ENCODE data around the gene TNFRSF17.

Gene TNFRSF17

DNA sequence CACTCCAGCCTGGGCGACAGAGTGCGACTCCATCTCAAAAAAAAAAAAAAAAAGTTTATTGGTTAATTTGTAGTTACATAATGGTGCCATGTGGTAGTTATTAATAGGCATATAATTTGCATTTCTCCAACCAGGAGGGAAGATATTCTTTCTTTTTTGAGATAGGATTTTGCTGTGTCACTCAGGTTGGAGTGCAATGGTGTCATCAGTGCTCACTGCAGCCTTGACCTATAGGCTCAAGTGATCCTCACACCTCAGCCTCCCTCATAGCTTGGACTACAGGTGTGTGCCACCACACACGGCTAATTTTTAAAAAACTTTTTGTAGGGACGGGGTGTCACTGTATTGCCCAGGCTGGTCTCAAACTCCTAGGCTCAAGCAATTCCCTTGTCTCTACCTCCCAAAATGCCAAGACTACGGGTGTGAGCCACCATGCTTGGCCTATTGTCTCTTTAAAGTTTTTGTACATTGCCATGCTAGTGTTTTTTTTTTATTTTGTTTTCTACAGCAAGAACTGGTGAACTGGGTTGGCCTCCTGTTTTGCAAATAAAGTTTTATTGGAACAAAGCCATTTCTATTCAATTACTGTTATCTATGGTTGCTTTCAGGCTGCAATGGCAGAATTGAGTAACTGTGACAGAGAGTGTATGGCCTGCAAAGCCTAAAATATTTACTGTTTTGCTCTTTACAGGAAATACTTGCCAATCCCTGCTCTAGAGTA, 23.4 kb downstream of the TNFRSF17 start:
- DNase-seq (ENCODE audit: low read depth, low spot score), result no peak
- no CpG with 5 or more reads among the region's 5 CpGs for WGBS (ENCODE audit: insufficient coverage, insufficient read length)
- H3K36me3 ChIP-seq (ENCODE audit: control insufficient read depth, insufficient read depth, low read length), result no peaks in the 10 kb centered on the region
- H3K9me3 ChIP-seq (ENCODE audit: control insufficient read depth, insufficient read depth, low read length), result no peaks in the 10 kb centered on the region
- H3K4me1 ChIP-seq (ENCODE audit: control insufficient read depth, insufficient read depth, low read length), result no peaks in the 10 kb centered on the region
- no peak overlapping the region for H3K27ac ChIP-seq (ENCODE audit: low read length)
- no peaks in the 10 kb centered on the region for H3K27me3 ChIP-seq (ENCODE audit: control insufficient read depth, insufficient read depth, low read length)
- no peak overlapping the region for H3K4me3 ChIP-seq (ENCODE audit: low read length)

DNA sequence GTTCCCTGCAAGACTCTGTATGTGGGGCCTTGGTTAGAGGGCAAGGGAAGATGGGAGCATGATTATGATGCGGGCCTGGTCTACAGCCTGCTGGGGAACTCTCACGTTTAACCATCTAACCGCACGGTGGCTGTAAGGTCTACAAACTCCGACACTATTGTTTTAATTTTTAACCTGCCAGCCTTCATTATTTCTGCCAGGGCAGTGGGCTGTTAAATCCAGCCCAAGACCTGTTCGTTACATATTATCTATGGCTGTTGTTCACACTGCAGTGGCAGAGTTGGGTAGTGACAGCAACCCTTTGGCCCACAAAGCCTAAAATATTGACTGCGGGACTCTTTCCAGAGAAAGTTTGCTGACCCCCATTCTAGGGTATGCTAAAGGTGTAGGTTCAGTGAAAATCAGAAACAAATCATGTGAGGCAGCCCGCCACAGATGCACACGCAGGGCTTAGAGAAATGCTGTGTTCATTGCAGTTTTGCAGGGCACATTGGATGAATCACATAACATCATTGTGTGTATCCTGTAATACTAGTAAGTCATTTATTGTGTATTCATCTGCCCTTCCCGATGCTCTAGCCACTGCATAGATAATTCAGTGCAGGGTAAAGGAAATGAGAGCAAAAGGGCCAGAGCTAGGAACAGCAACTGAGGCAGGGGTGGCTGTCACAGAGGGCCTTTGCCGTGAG, 25.8 kb downstream of the TNFRSF17 start:
- DNase-seq (ENCODE audit: low read depth, low spot score), result no peak
- no peaks in the 10 kb centered on the region for H3K36me3 ChIP-seq (ENCODE audit: control insufficient read depth, insufficient read depth, low read length)
- H3K27ac ChIP-seq (ENCODE audit: low read length), result no peak overlapping the region
- no peaks in the 10 kb centered on the region for H3K9me3 ChIP-seq (ENCODE audit: control insufficient read depth, insufficient read depth, low read length)
- no CpG with 5 or more reads among the region's 11 CpGs for WGBS (ENCODE audit: insufficient coverage, insufficient read length)
- H3K4me3 ChIP-seq (ENCODE audit: low read length), result no peak overlapping the region
- no peaks in the 10 kb centered on the region for H3K4me1 ChIP-seq (ENCODE audit: control insufficient read depth, insufficient read depth, low read length)
- H3K27me3 ChIP-seq (ENCODE audit: control insufficient read depth, insufficient read depth, low read length), result no peaks in the 10 kb centered on the region

GRCh38 chr16:11992008-11992584, 27.1 kb downstream of the TNFRSF17 start:
- no CpG with 5 or more reads among the region's 3 CpGs for WGBS (ENCODE audit: insufficient coverage, insufficient read length)
- Histone ChIP-seq H3K4me1 (ENCODE audit: control insufficient read depth, insufficient read depth, low read length) (no peaks in the 10 kb centered on the region), H3K36me3 (ENCODE audit: control insufficient read depth, insufficient read depth, low read length) (no peaks in the 10 kb centered on the region), H3K27ac (ENCODE audit: low read length) (no peak overlapping the region), H3K9me3 (ENCODE audit: control insufficient read depth, insufficient read depth, low read length) (no peaks in the 10 kb centered on the region), H3K4me3 (ENCODE audit: low read length) (no peak overlapping the region), H3K27me3 (ENCODE audit: control insufficient read depth, insufficient read depth, low read length) (no peaks in the 10 kb centered on the region)
- no peak for DNase-seq (ENCODE audit: low read depth, low spot score)

GRCh38 chr16:11992586-11993524, 27.8 kb downstream of the TNFRSF17 start:
- no peaks in the 10 kb centered on the region for H3K36me3 ChIP-seq (ENCODE audit: control insufficient read depth, insufficient read depth, low read length)
- H3K27ac ChIP-seq (ENCODE audit: low read length), result no peak overlapping the region
- no peaks in the 10 kb centered on the region for H3K9me3 ChIP-seq (ENCODE audit: control insufficient read depth, insufficient read depth, low read length)
- H3K4me1 ChIP-seq (ENCODE audit: control insufficient read depth, insufficient read depth, low read length), result no peaks in the 10 kb centered on the region
- no peak for DNase-seq (ENCODE audit: low read depth, low spot score)
- H3K4me3 ChIP-seq (ENCODE audit: low read length), result no peak overlapping the region
- no CpG with 5 or more reads among the region's 16 CpGs for WGBS (ENCODE audit: insufficient coverage, insufficient read length)
- no peaks in the 10 kb centered on the region for H3K27me3 ChIP-seq (ENCODE audit: control insufficient read depth, insufficient read depth, low read length)

- Histone ChIP-seq H3K9me3 (ENCODE audit: control insufficient read depth, insufficient read depth, low read length) (no peaks in the 10 kb centered on the region), H3K27me3 (ENCODE audit: control insufficient read depth, insufficient read depth, low read length) (no peaks in the 10 kb centered on the region), H3K36me3 (ENCODE audit: control insufficient read depth, insufficient read depth, low read length) (no peaks in the 10 kb centered on the region), H3K27ac (ENCODE audit: low read length) (no peak overlapping the region), H3K4me3 (ENCODE audit: low read length) (no peak overlapping the region), H3K4me1 (ENCODE audit: control insufficient read depth, insufficient read depth, low read length) (no peaks in the 10 kb centered on the region)
- DNase-seq (ENCODE audit: low read depth, low spot score), result no peak
- no CpG with 5 or more reads among the region's 8 CpGs for WGBS (ENCODE audit: insufficient coverage, insufficient read length)
Measured at GRCh38 chr16:11994143-11995119, 29.4 kb downstream of the TNFRSF17 start.

GRCh38 chr16:11996433-11997330, 31.7 kb downstream of the TNFRSF17 start:
- no CpG with 5 or more reads among the region's 9 CpGs for WGBS (ENCODE audit: insufficient coverage, insufficient read length)
- H3K27ac ChIP-seq (ENCODE audit: low read length), result no peak overlapping the region
- no peaks in the 10 kb centered on the region for H3K4me1 ChIP-seq (ENCODE audit: control insufficient read depth, insufficient read depth, low read length)
- H3K4me3 ChIP-seq (ENCODE audit: low read length), result no peak overlapping the region
- H3K27me3 ChIP-seq (ENCODE audit: control insufficient read depth, insufficient read depth, low read length), result no peaks in the 10 kb centered on the region
- H3K9me3 ChIP-seq (ENCODE audit: control insufficient read depth, insufficient read depth, low read length), result no peaks in the 10 kb centered on the region
- no peaks in the 10 kb centered on the region for H3K36me3 ChIP-seq (ENCODE audit: control insufficient read depth, insufficient read depth, low read length)
- no peak for DNase-seq (ENCODE audit: low read depth, low spot score)

- no peak overlapping the region for H3K27ac ChIP-seq (ENCODE audit: low read length)
- H3K27me3 ChIP-seq (ENCODE audit: control insufficient read depth, insufficient read depth, low read length), result no peaks in the 10 kb centered on the region
- no peaks in the 10 kb centered on the region for H3K9me3 ChIP-seq (ENCODE audit: control insufficient read depth, insufficient read depth, low read length)
- no peaks in the 10 kb centered on the region for H3K4me1 ChIP-seq (ENCODE audit: control insufficient read depth, insufficient read depth, low read length)
- DNase-seq (ENCODE audit: low read depth, low spot score), result no peak
- H3K36me3 ChIP-seq (ENCODE audit: control insufficient read depth, insufficient read depth, low read length), result no peaks in the 10 kb centered on the region
- no CpG with 5 or more reads among the region's 6 CpGs for WGBS (ENCODE audit: insufficient coverage, insufficient read length)
- no peak overlapping the region for H3K4me3 ChIP-seq (ENCODE audit: low read length)
Measured at GRCh38 chr16:12000032-12000431, 35.0 kb downstream of the TNFRSF17 start.

DNA sequence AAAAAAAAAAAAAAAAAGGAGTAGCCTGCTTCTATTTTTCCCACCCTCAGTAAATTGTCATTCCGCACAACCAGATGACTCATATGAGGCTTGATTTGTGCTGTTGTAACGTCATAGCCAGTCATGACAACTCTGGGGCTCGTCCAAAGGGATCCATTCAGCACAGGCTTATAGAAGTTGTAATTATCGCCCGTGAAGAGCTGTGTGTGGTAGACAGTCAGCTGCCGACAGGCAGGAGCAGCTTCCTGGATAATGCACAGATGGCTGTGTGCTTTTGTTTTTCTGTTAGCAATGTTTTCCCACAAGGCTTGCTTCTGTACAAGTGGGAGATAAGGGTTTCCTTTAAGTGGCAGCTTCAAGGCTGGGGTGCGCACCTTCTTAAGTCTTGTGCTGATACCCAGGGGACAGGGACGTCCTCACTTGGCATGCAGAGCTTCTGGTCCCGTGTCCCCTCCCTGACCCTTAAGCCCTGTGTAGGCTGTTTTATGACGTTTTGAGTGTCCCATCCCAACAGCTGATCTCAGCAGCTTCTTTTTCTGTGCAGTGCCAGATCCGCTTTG, 37.5 kb downstream of the TNFRSF17 start:
- no peaks in the 10 kb centered on the region for H3K4me1 ChIP-seq (ENCODE audit: control insufficient read depth, insufficient read depth, low read length)
- DNase-seq (ENCODE audit: low read depth, low spot score), result no peak
- no CpG with 5 or more reads among the region's 11 CpGs for WGBS (ENCODE audit: insufficient coverage, insufficient read length)
- no peaks in the 10 kb centered on the region for H3K36me3 ChIP-seq (ENCODE audit: control insufficient read depth, insufficient read depth, low read length)
- H3K9me3 ChIP-seq (ENCODE audit: control insufficient read depth, insufficient read depth, low read length), result no peaks in the 10 kb centered on the region
- no peaks in the 10 kb centered on the region for H3K27me3 ChIP-seq (ENCODE audit: control insufficient read depth, insufficient read depth, low read length)
- no peak overlapping the region for H3K4me3 ChIP-seq (ENCODE audit: low read length)
- no peak overlapping the region for H3K27ac ChIP-seq (ENCODE audit: low read length)

DNA sequence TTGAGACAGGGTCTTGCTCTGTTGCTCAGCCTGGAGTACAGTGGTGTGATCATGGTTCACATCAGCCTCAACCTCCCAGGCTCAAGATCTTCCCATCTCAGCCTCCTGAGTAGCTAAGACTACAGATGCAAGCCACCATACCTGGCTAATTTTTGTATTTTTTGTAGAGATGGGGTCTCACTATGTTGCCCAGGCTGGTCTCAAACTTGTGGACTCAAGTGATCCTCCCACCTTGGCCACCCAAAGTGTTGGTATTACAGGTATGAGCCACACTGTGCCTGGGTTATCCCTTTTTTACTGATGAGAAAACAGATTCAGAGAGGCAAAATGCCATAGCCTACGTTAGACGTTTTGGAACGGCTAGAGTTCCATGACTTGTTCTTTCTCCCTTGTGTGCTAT, 41.6 kb downstream of the TNFRSF17 start:
- no peak for DNase-seq (ENCODE audit: low read depth, low spot score)
- no CpG with 5 or more reads among the region's 3 CpGs for WGBS (ENCODE audit: insufficient coverage, insufficient read length)
- Histone ChIP-seq H3K27me3 (ENCODE audit: control insufficient read depth, insufficient read depth, low read length) (no peaks in the 10 kb centered on the region), H3K4me1 (ENCODE audit: control insufficient read depth, insufficient read depth, low read length) (no peaks in the 10 kb centered on the region), H3K4me3 (ENCODE audit: low read length) (no peak overlapping the region), H3K36me3 (ENCODE audit: control insufficient read depth, insufficient read depth, low read length) (no peaks in the 10 kb centered on the region), H3K9me3 (ENCODE audit: control insufficient read depth, insufficient read depth, low read length) (no peaks in the 10 kb centered on the region), H3K27ac (ENCODE audit: low read length) (no peak overlapping the region)
